Measurements from ENCODE around the gene ELF1. TPM values are rescaled to one million over a fixed set of nuclear protein-coding genes. Genes with fewer than 3 reads are reported as not detected.
"Not testable (repeated sequence)": the region's sequence is repeated elsewhere in the genome, so short reads cannot be mapped to it uniquely, and the experiment has no call there.

Gene ELF1
- polyA plus RNA-seq, 1 experiment = 46.8 TPM

GRCh38 chr13:40910324-40911050, 108.6 kb downstream of the ELF1 start:
- CTCF ChIA-PET = no interaction called here
- no peak for DNase-seq (ENCODE audit: low read depth, low spot score)
- Histone ChIP-seq H3K9me3 (ENCODE audit: control insufficient read depth, insufficient read depth, low read length) (no peaks in the 10 kb centered on the region), H3K4me3 (ENCODE audit: low read depth, low read length) (no peak overlapping the region), H3K27me3 (ENCODE audit: control insufficient read depth, insufficient read depth, low read length) (no peaks in the 10 kb centered on the region), H3K27ac (ENCODE audit: low read depth, low read length) (no peak overlapping the region)
- TF ChIP-seq CTCF (IDR thresholded peaks at IDR 0.05; ENCODE audit: low read depth, low read length) = no peak
- POLR2A ChIA-PET = no interaction called here

- H3K9me3 ChIP-seq (ENCODE audit: control insufficient read depth, insufficient read depth, low read length); H3K27ac ChIP-seq (ENCODE audit: low read depth, low read length); CTCF ChIA-PET; H3K27me3 ChIP-seq (ENCODE audit: control insufficient read depth, insufficient read depth, low read length); DNase-seq (ENCODE audit: low read depth, low spot score); POLR2A ChIA-PET; H3K4me3 ChIP-seq (ENCODE audit: low read depth, low read length): not testable (repeated sequence)
These were observed 109.4 kb downstream of the ELF1 start for GRCh38 chr13:40909541-40910200.

DNA sequence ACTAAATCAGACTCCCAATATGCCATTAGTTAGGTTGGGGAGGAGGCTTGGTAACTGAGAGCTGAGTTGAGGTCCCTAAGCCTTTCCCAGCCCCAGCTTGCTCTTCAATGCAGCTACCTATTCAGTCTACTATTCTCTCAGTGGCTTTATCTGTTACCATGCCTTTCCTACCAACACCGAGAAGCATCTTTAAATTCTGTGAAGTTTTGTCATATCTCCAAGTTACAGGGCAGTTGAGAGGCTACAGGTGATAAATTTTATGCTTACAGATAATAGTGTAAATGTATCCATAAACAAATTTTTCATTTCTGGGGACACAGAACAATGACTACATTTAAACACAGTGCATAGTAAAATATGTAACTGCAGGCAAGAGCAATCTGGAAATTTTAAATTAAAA, 110.6 kb downstream of the ELF1 start:
- no peaks in the 10 kb centered on the region for H3K9me3 ChIP-seq (ENCODE audit: control insufficient read depth, insufficient read depth, low read length)
- no peaks in the 10 kb centered on the region for H3K27me3 ChIP-seq (ENCODE audit: control insufficient read depth, insufficient read depth, low read length)
- ChIA-PET CTCF (interaction anchor here (1.4 kb wide), 1 partner anchor 147 kb away, joined by 4 read pairs; no protein-coding TSS in a partner anchor), POLR2A (no interaction called here)
- H3K4me3 ChIP-seq (ENCODE audit: low read depth, low read length) = no peak overlapping the region
- no peak overlapping the region for H3K27ac ChIP-seq (ENCODE audit: low read depth, low read length)
- DNase-seq (ENCODE audit: low read depth, low spot score) = no peak
- TF ChIP-seq CTCF (IDR thresholded peaks at IDR 0.05; ENCODE audit: low read depth, low read length) = no peak

- POLR2A ChIA-PET; DNase-seq (ENCODE audit: low read depth, low spot score); CTCF ChIA-PET; H3K27ac ChIP-seq (ENCODE audit: low read depth, low read length); H3K27me3 ChIP-seq (ENCODE audit: control insufficient read depth, insufficient read depth, low read length); H3K4me3 ChIP-seq (ENCODE audit: low read depth, low read length); H3K9me3 ChIP-seq (ENCODE audit: control insufficient read depth, insufficient read depth, low read length): not testable (repeated sequence)
These were observed 118.1 kb downstream of the ELF1 start for GRCh38 chr13:40901032-40901431.

DNA sequence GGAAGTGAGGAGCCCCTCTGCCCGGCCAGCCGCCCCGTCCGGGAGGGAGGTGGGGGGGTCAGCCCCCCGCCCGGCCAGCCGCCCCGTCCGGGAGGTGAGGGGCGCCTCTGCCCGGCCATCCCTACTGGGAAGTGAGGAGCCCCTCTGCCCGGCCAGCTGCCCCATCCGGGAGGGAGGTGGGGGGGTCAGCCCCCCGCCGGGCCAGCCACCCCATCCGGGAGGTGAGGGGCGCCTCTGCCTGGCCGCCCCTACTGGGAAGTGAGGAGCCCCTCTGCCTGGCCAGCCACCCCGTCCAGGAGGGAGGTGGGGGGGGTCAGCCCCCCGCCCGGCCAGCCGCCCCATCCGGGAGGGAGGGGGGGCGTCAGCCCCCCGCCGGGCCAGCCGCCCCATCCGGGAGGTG, 118.5 kb downstream of the ELF1 start:
- CTCF ChIA-PET; H3K4me3 ChIP-seq (ENCODE audit: low read depth, low read length); H3K9me3 ChIP-seq (ENCODE audit: control insufficient read depth, insufficient read depth, low read length); H3K27ac ChIP-seq (ENCODE audit: low read depth, low read length); POLR2A ChIA-PET; DNase-seq (ENCODE audit: low read depth, low spot score); H3K27me3 ChIP-seq (ENCODE audit: control insufficient read depth, insufficient read depth, low read length): not testable (repeated sequence)

DNA sequence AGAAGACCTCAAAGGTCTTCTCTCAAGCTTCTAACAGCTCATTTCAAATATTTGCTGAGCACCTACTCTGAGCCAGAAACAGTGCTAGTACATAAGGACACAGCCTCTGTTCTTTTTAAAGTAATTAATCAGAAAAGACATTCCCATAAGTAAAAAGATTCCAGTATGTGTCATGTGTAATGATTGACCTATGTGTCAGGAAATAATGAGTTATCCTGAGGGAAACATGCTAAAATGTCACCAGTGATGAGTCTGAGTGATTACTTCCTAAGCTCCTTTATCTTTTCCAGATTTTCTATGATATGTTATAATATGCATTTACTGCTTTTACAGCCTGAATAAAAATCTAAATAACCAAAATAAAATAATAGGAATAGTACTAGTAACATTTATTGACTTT, 122.1 kb downstream of the ELF1 start:
- no peak for TF ChIP-seq CTCF (IDR thresholded peaks at IDR 0.05; ENCODE audit: low read depth, low read length)
- no peak for DNase-seq (ENCODE audit: low read depth, low spot score)
- Histone ChIP-seq H3K27me3 (ENCODE audit: control insufficient read depth, insufficient read depth, low read length) (no peaks in the 10 kb centered on the region), H3K9me3 (ENCODE audit: control insufficient read depth, insufficient read depth, low read length) (no peaks in the 10 kb centered on the region; the same call in 1 of the 2 replicates), H3K4me3 (ENCODE audit: low read depth, low read length) (no peak overlapping the region), H3K27ac (ENCODE audit: low read depth, low read length) (no peak overlapping the region)
- ChIA-PET POLR2A (interaction anchor here (0.6 kb wide), 1 partner anchor 1334 kb away, joined by 5 read pairs; no protein-coding TSS in a partner anchor), CTCF (no interaction called here)
